ENCODE data around the gene MBTPS2. TPM values are rescaled to one million over a fixed set of nuclear protein-coding genes. Genes with fewer than 3 reads are reported as not detected.
A peak's percentile ranks its signal among the peaks of the same experiment; 100 is the strongest.

MBTPS2 gene
- total and polyA plus RNA-seq, 9 of the 15 experiments (the other 6 are each of a cell fraction or from before 2014, with no cell fraction given) = 2.3 to 18.7 (median 4.0) TPM

- TF ChIP-seq ZNF316 (IDR thresholded peaks at IDR 0.05) = peak; percentile 53
- no peak for TF ChIP-seq RHOXF2B (CRISPR knock-in tag; conservative IDR thresholded peaks at IDR 0.05)
- TF ChIP-seq HBP1 (CRISPR knock-in tag; IDR thresholded peaks at IDR 0.05) = no peak
- TF ChIP-seq ZBTB11 (CRISPR knock-in tag; IDR thresholded peaks at IDR 0.05) = no peak
- ChIA-PET CTCF (ENCODE audit: low intra/inter-chr PET ratio) (no interaction called here), POLR2A (no interaction called here)
- FAIRE-seq (no peak), ATAC-seq (no peak), DNase-seq (ENCODE audit: extremely low read depth in 1 of 4, low spot score in 3 of 4) (no peak)
- H3K9ac ChIP-seq (ENCODE audit: insufficient read depth in 1 of 2, low read depth in 2 of 2, low read length in 2 of 2) = no peak overlapping the region
- no peaks in the 10 kb centered on the region for H3K9me1 ChIP-seq (ENCODE audit: control insufficient read depth, insufficient read depth, low read length)
- H3K36me3 ChIP-seq (ENCODE audit: control insufficient read depth, insufficient read depth, low read length) = peaks cover 33% of the 10 kb centered on the region; the same call in 1 of the 3 replicates
- H3K4me3 ChIP-seq = no peak overlapping the region
- H3K79me2 ChIP-seq (ENCODE audit: control insufficient read depth, insufficient read depth, low read length) = peaks cover 10% of the 10 kb centered on the region
- no peaks in the 10 kb centered on the region for H3K4me1 ChIP-seq (replicated peaks in 1 of 2; ENCODE audit: control insufficient read depth in 2 of 2, insufficient read depth in 2 of 2, low read length in 2 of 2)
- H2AFZ ChIP-seq (ENCODE audit: low read depth, low read length) = no peak overlapping the region
- no TSS peak for BruUV-seq (replicated peaks)
- no peak overlapping the region for H3K27ac ChIP-seq (ENCODE audit: extremely low read depth, low read depth, low read length)
- no peak overlapping the region for H3K4me2 ChIP-seq (ENCODE audit: insufficient read depth, low read length)
- in situ Hi-C loops (cut with MboI) (no loop called here), intact Hi-C loops (cut with micrococcal nuclease) (no loop called here)
- H4K20me1 ChIP-seq (replicated peaks; ENCODE audit: control insufficient read depth, insufficient read depth, low read length) = no peaks in the 10 kb centered on the region
- WGBS (ENCODE audit: insufficient coverage, low coverage, missing lambda C conversion rate) = 85% methylated on average over 3 of the region's 6 CpGs
- no peaks in the 10 kb centered on the region for H3K27me3 ChIP-seq (ENCODE audit: control insufficient read depth in 2 of 2, insufficient read depth in 2 of 2, low read length in 2 of 2)
- H3K9me3 ChIP-seq (replicated peaks; ENCODE audit: control insufficient read depth, insufficient read depth, low read depth, low read length) = no peaks in the 10 kb centered on the region
These were observed 5.7 kb downstream of the MBTPS2 start for GRCh38 chrX:21845096-21845495.

Data from K562 (cell line).